Measurements from ENCODE around the gene PLEKHH3.

The PLEKHH3 gene

DNA sequence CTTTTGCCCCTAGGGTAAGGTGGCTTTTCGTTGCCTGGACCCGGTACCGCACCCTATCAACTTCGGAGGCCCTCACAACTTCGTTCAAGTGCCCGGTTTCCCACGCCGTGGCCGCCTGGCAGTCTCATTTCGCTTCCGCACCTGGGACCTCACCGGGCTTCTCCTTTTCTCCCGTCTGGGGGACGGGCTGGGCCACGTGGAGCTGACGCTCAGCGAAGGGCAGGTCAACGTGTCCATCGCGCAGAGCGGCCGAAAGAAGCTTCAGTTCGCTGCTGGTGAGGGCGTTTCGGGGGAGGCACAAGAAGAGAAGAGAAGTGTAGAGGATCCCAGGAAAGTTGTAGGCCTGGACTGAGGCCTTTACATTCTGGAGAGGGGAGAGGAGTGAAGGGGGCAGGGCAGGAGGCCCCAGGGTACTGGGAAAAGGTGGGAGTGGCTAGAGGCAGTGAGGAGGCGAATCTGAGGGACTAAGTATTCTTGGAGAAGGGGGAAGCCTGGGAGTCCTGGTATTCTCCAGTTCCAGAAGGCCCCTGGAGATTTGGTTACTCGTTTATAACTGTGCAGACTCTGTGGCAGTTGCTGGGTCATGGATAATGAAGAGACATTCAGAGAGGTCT, 11.0 kb upstream of the PLEKHH3 start:
- DNase-seq: no peak

DNA sequence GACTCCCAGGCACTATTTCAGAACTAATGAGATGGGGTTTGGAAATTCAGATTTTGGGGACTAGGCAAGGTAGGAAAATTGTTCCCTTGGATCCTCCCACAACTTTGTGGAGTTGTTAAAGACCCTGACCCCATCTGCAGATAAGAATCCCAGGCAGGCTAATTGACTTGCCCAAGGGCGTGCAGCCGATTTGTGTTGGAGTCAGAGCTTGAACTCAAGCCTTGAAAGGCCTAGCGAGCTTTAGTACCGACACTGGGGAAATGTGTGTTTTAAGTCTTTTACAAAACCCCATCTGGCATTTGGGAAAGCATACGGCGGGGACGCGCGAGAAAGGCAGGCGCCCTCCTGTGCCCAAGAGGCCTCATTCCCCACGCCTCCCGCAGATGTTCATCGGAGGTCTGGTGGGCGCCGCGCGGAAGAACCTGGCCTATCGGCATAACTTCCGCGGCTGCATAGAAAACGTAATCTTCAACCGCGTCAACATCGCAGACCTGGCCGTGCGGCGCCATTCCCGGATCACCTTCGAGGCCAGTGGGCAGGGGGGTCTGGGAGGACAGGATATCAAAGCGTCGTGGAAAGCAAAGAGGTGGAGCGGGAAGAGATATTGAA, 9.8 kb upstream of the PLEKHH3 start:
- DNase-seq: no peak

DNA sequence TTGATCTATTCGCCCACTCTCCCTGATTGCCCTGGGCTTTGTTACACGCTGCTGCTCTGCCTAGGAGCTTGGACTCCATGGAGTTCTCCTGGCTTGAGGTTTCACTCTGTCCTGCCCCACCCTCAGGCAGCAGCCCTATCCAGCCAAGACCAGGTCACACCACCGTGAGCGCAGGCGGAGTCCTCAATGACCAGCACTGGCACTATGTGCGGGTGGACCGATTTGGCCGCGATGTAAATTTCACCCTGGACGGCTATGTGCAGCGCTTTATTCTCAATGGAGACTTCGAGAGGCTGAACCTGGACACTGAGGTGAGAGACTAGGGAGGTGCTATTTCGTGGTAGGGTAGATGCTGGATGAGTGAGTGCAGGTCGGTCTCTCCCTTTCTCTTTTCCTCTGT, 9.0 kb upstream of the PLEKHH3 start:
- DNase-seq: no peak

DNA sequence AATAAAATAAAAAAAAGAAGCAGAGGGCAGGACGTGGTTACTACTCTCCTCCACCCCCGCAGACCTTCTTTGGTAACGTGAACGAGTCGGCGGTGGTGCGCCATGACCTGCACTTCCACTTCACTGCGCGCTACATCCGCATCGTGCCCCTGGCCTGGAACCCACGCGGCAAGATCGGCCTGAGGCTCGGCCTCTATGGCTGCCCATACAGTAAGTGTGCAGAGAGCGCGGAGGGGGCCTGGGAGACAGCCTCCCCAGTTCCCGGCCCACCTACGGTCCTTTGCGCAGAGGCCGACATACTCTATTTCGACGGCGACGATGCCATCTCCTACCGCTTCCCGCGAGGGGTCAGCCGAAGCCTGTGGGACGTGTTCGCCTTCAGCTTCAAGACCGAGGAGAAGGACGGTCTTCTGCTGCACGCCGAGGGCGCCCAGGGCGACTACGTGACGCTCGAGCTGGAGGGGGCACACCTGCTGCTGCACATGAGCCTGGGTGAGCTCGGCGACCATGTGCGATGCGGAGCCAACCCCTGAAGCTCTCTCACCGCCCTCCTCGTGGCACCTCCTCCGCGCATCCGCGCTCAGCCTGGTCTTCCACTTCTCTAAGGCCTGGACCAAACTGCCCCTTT, 8.2 kb upstream of the PLEKHH3 start:
- no peak for DNase-seq

DNA sequence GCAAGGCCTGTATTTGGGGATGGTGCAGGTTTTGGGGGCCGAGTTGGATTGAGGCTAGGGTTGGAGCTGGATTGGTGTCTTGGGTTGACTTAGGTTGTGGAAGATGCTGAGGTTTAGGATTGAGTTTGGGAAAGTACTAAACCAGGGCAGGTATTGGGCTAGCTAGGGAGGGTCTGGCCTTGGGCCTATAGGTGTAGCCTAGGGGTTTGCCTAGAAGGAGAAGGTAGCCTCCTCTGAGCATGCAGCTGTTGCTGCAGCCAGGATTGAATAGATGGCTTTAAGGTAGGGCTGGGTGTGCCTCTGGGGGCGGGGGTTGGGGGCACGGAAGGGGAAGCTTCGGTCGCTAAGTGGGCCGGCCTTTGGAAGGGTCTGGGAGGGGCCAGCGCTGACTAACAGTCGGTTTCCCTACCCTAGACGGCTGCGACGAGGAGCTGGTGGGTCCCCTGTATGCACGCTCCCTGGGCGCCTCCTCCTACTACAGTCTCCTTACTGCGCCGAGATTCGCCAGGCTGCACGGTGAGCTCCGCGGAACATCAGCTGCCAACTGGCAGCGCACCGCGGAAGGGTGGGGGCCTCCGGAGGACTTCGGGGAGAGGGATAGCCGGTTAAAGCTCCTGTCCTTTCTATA, 6.7 kb upstream of the PLEKHH3 start:
- DNase-seq: peak in 29 of 51 donors; percentile 7 to 71 (median 38)

DNA sequence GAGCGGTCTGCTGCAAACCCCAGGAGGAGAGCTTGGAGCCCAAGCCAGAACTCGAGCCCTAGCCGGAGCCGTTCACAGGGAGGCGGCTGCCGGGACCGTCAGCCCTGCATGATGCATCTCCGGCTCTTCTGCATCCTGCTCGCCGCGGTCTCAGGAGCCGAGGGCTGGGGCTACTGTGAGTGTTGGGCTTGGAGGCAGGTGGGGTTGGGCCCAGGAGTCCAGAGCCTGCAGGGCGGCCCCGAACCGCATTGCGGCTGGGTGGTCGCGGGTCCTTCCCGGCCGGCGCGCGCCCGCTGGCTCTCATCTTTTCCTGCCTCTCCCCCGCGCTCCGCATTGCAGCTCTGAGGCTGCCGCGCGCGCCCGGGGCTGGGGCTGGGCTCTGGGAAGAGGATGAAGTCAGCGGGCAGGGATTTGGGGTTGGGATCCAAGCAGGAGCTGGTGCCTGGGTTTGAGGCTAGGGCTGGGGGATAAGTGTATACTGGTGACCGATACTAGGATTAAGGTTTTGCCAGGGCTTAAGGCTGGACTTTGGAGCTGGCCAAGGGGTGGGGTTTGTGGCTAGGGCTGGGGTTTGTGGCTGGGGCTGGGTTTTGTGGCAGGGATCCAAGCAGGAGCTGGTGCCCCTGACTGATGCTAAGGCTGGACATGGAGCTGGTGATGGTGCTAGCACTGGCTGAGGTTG, 6.1 kb upstream of the PLEKHH3 start:
- peak in 25 of 51 donors; percentile 19 to 78 (median 48) for DNase-seq

DNA sequence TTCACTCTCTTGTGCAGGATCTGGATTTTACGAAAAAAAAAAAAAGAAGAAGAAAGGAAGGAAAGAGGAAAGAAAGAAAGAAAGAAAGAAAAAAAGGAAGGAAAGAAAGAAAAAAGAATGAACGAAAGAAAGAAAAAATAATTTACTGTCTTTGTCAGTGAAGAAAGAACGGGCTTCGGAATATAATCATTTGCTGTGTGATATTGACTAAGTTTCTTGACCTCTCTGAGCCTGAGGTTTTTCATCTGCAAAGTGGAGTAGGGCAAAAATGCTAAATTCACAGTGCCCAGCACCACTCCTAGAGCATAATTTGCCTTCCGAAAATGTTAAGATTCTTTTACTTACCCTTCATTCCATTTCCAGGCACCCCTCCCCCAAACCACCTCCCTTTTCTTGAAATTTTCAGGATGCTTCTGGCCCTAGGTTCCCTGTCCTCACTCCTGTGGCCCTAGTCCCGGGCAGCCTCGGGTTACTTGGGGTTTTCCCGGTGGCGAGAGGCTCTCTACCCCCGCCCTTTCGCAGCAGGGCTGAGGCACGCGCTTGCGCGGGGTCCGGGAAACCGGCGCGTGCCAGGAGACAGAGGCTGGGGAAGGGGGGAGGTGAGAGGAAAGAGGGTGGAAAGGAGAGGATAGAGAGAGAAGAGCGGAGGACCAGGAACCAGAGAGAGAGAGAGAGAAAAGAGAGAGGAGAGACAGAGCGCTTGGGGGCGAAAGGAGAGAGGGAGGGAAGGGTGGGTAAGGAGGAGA, 5.4 kb upstream of the PLEKHH3 start, which contains the start of gene CNTNAP1:
Gene CNTNAP1, plus strand, starts transcription at position 556 of the 746 bp plus-strand sequence. CDS start 299 bp downstream, outside the sequence.
- DNase-seq: peak in 42 of 51 donors; percentile 8 to 78 (median 50)

DNA sequence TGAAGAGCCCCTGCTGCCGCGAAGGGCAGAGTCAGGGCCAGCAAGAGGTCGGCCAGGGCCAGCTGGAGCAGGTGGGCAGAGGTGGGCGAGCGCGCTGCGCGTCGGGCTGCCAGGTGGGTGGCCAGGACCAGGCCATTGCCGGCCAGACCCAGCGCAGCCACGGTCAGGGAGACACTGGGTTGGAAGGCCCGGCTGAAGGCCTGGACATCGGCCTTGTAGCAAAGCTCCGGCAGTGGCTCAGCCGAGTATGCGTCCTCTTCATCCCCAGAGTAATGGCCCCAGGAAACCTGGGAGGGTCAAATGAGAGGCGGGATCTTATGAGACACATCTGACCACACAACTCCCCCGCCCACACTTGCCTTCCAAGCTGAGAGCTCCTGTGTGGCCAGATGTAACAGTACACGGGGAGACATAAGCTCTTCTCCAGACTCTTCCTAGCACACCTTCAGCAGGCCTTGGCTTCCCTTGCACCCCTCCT, 3.6 kb upstream of the PLEKHH3 start:
- peak in 5 of 51 donors; percentile 23 to 49 (median 25) for DNase-seq

DNA sequence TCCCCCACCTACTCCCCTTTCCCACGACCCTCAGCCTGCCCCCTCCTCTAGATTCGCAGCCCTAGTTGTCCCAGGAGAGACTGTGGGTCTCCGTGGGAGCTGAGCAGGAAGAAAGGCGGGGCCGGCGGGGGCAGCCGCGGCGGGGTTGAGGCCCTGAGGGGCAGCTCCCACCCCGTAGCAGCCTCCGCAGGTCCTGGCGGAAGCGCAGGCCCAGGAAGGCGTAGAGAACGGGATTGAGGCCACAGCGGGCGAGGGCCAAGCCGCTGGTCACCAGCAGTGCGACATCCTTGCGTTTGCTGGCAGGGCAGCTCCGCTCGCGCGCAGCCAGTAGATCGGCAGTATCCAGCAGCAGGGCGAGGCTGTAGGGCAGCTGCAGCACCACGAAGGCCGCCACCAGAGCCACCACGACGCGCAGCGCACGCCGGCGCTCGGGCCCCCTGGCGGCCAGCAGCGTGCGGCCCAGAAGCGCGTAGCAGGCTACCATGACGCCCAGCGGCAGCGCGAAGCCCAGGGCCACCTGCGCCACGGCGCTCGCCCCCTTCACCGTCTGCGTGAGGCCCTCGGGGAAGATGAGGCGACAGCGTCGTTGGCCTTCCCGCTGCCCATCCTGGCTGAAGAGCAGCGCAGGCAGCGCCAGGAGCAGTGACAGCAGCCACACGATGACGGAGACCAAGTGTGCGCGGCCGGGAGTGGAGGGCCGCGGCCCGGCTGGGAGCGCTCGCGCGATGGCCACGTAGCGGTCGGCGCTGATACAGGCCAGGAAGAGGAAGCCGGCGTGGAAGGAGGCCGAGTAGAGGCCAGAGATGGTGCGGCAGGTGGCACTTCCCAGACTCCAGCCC, 2.9 kb upstream of the PLEKHH3 start:
- peak in 45 of 51 donors; percentile 15 to 78 (median 58) for DNase-seq

DNA sequence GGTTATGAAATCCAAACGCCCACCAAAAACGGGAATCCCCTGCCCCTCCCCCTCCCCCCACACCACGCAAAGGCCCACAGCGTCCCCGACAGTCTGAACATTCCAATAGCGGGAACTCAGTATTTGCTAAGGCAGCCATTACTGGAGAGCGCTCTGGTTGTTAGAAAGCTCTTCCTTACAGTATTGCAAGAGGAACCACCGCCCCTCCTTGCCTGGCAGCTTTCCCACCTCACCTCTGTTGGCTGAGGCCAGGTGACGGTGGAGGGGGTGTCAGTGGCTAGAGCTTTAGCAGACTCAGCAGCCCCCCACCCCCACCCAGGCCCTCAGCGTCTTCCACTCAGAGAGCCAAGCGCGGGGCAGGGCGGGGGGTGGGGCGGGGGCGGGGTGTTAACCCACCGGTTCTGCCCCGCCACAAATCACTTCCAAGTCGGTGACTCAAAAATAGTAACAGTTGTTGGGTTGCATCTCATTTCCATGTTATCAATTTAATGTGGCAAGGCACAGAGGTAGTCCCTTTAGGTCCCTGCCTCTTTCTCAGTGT, 2.2 kb upstream of the PLEKHH3 start:
- DNase-seq: peak in 11 of 51 donors; percentile 9 to 66 (median 25)

DNA sequence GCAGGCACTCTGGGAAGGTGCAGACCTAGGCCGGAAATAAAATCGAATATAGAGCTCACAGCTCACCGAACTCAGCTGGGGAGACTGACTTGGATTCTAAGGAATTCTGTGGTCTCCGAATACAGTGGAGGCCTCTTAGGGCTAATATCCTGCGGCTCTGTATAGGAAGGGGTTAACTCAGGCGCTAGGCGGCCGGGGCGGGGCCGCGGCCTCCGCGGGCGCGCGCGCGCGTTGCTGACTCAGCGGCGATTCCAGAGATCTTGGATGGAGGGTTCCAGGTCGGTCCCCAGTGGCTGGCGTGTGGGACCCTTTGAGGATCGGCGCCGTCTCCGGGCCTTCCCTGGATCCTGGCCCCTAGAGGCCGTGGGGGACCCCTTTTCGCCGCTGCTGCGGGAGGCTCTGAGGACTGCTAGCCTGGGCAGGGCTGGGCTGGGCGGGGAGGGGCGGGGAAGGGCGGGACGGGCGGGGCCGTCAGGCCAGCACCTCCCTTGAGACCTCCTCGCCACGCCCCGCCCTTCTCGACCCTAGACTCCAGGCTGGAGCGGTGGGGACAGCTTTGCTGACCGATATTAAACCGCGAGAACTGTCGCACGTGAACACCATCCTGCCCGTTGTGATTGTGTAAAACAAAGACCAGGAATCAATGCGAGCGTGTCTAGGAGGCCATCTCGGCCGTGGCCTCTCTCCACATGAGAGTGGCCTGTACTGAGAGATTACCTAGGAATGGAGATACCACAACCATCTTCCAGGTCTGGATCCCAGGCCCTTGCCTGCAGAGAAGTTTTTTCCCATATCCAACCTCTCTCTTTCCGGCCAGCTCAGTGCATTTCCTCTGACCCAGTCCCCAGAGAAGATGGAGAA, 1.4 kb upstream of the PLEKHH3 start:
- peak; percentile 57 to 95 (median 79) for DNase-seq

DNA sequence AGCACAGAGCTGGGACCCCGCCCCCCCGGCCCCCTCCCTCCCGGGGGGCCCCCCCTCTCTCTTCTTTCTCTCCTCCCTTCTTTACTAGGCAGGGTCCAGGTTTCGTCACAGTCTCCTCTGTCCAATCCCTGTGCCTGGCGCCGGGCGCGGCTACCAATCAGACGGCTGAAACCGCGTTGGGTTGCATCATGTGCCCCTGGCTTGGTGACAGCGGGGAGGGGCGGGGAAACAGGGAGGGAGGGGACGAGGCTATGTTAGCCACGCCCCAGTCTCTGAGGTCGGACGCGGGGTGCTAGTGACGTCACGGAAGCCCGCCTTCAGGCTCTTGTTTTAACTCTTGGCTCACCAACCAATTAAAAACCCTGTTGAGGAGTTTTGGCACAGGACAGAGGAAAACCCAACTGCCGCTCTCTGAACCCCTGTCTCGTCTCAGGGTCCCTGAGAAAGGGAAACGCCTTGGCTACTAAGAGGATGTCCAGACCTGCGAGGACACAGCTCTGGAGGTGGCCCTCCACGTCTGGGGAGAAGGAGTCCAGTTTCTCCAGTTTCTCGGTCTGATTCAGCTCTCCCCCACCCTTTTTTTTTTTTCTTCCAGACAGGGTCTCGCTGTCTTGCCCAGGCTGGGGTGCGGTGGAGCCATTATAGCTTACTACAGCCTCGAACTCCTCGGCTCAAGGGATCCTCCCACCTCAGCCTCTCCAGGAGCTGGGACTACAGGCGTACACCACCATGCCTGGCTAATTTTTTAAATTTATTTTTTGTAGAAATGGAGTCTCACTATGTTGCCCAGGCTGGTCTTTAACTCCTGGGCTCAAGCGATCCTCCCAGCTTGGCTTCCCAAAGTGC, 441 bp upstream of the PLEKHH3 start:
- peak; percentile 93 to 100 (median 99) for DNase-seq

DNA sequence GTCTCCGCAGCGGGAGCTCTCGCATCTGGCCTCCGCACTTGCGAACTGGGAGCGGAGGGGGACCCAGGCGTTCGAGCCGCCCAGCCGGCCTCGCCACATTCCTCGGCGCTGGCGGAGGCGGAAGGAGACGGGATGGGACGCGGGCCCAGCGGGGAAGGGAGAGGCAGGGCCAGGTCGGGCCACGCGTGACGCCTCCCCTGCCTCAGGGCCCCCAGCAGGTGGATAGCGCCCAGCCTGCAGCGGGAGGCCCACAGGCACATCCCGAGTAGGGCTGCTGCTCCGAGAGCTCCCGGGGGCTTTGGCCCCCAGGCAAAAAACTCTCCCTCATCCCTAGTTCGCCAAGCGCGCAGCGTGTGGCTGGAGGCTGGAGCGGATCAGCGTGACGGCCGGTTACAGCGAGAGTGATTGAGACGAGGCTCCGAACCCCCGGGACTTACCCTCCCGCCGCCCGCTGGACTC, 800 bp downstream of the PLEKHH3 start:
- peak in 21 of 51 donors; percentile 11 to 65 (median 33) for DNase-seq

DNA sequence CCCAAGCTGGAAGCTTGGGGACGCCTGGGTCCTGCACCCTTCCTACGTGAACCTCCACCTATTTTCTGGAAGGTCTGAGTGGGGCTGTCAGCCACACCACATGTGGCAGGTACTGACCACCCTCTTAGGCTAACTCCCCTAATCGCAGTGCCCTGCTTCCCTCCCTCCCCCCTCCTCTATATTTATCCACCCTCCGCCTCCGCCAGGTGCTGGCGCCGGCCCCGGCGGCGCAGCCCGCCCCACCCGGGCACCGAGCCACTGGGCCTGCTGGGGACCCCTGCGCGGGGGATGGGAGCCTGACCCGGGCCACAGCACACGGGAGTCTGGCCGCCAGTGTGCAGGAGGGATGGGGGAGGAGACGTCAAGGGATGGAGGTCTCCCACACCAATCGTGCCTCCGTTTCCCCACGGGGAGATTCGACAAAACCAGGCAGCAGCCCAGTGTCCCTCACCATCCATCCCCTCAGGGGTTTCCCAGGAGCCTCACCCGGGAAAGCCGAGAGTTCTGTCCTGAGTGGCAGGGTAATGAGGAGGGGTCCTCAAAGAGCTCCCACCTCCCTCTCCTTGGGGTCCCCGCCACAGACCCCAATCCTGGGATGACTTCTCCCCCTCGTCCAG, 1.3 kb downstream of the PLEKHH3 start:
- peak in 18 of 51 donors; percentile 9 to 53 (median 28) for DNase-seq

DNA sequence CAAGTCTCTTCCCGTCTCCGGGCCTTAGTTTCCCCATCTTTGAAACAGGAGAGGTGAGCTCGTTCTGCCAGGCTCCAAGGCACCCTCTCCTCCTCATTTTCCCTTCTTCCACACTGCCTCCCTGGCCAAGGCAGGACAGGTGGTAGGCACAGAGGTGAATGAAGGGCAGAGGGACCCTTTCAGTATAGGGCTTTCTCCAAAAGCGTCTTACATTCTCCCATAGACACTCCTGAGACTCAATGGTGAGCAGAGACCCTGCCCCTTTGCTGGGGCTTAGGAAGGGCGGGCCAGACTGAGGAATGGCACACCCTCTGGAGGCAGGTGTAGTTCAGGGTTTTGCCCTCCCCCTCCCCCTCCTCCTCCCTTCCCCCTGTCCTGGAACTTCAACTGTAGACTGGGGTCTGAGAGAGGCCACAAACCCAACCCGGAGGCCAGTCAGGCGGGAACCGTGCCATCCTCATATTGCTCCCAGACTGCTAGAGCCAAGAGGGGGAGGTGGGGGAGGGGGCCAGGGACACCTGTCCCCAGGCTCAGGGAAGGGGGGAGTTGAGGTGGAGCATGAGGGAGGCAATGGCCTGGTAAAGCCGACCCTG, 1.9 kb downstream of the PLEKHH3 start:
- DNase-seq: no peak
